IPS-18c (cell line): ENCODE results near the gene POTEM.
"Not testable (repeated sequence)": the region's sequence is repeated elsewhere in the genome, so short reads cannot be mapped to it uniquely, and the experiment has no call there.

Source experiments
- H3K4me3 ChIP-seq: 2 replicates; pipeline ENCODE4 v1.7.0; 2013; ENCODE audit warnings: low read depth, mild to moderate bottlenecking, low read length, moderate library complexity; ENCODE audit not compliant: insufficient read depth
- H3K9me3 ChIP-seq: one replicate; pipeline ENCODE4 v1.6.1; 2013; ENCODE audit warnings: mild to moderate bottlenecking, low read length, moderate library complexity; ENCODE audit not compliant: control insufficient read depth, insufficient read depth

The POTEM gene

GRCh38 chr14:19025080-19025589, 57.9 kb downstream of the POTEM start:
- not testable (repeated sequence) for H3K4me3 ChIP-seq, H3K9me3 ChIP-seq

GRCh38 chr14:19026649-19027351, 59.6 kb downstream of the POTEM start:
- not testable (repeated sequence) for H3K9me3 ChIP-seq, H3K4me3 ChIP-seq

GRCh38 chr14:19027895-19028294, 60.7 kb downstream of the POTEM start:
- H3K9me3 ChIP-seq, H3K4me3 ChIP-seq: not testable (repeated sequence)

GRCh38 chr14:19036811-19037382, 69.7 kb downstream of the POTEM start:
- H3K4me3 ChIP-seq, H3K9me3 ChIP-seq: not testable (repeated sequence)

- not testable (repeated sequence) for H3K4me3 ChIP-seq, H3K9me3 ChIP-seq
Observed at GRCh38 chr14:19038060-19038664, 70.9 kb downstream of the POTEM start.

GRCh38 chr14:19038785-19039184, 71.6 kb downstream of the POTEM start:
- not testable (repeated sequence) for H3K9me3 ChIP-seq, H3K4me3 ChIP-seq

GRCh38 chr14:19043384-19043783, 76.2 kb downstream of the POTEM start:
- not testable (repeated sequence) for H3K4me3 ChIP-seq, H3K9me3 ChIP-seq
